H1 (cell line): ENCODE results near the gene NAV3. TPM values are rescaled to one million over a fixed set of nuclear protein-coding genes. Genes with fewer than 3 reads are reported as not detected.

Experiments used
- CTCF ChIA-PET: fragments of 300-600 bp; sonication (Branson Sonifier 250); formaldehyde crosslinking; loops from one replicate; lab custom pipeline; 2021; ENCODE audit not compliant: partially characterized antibody; lab: Charles Lee
- POLR2A ChIA-PET: fragments of 300-600 bp; sonication (Branson Sonifier 250); formaldehyde crosslinking; loops from one replicate; lab custom pipeline; 2021; ENCODE audit warnings: inconsistent platforms; ENCODE audit not compliant: partially characterized antibody; lab: Charles Lee
- DNase-seq, 2 experiments: peaks; one replicate each; pipeline versions ENCODE4 v3.0.0 to v3.0.0-alpha.2; 2010 to 2022; ENCODE audit warnings: low spot score in 2 of 2, low read depth in 1 of 2, mixed read lengths in 1 of 2
- FAIRE-seq: peaks from 2 replicates; lab custom pipeline; 2011; peaks lifted over from hg19 to GRCh38; lab: Jason Lieb, UNC
- H2AFZ ChIP-seq: 2 replicates; pipeline ENCODE4 v1.8.1; 2012; ENCODE audit warnings: low read length, inconsistent platforms
- H2AK5ac ChIP-seq: 2 replicates; pipeline ENCODE4 v1.6.1; 2013; ENCODE audit warnings: low read depth, low read length
- H2BK120ac ChIP-seq: replicated peaks from 2 replicates; pipeline ENCODE3; 2013; ENCODE audit warnings: low read depth, low read length, inconsistent platforms
- H2BK12ac ChIP-seq: 2 replicates; pipeline ENCODE4 v1.6.1; 2013; ENCODE audit warnings: low read depth, low read length
- H2BK15ac ChIP-seq: 2 replicates; pipeline ENCODE4 v1.6.1; 2013; ENCODE audit warnings: low read length
- H2BK20ac ChIP-seq: 2 replicates; pipeline ENCODE4 v1.6.1; 2013; ENCODE audit warnings: low read length
- H2BK5ac ChIP-seq: 2 replicates; pipeline ENCODE4 v1.6.1; 2013; ENCODE audit warnings: low read depth, low read length
- H3K14ac ChIP-seq: 2 replicates; pipeline ENCODE4 v1.6.1; 2013; ENCODE audit warnings: inconsistent platforms; ENCODE audit not compliant: insufficient read length
- H3K18ac ChIP-seq: 2 replicates; pipeline ENCODE4 v1.6.1; 2013; ENCODE audit warnings: low read length; ENCODE audit errors: extremely low read depth
- H3K23ac ChIP-seq: 2 replicates; pipeline ENCODE4 v1.6.1; 2013; ENCODE audit warnings: inconsistent platforms; ENCODE audit not compliant: insufficient read length
- H3K23me2 ChIP-seq: 2 replicates; pipeline ENCODE4 v1.6.1; 2013; ENCODE audit warnings: low read depth, low read length
- H3K27ac ChIP-seq: 2 replicates; pipeline ENCODE4 v1.6.1; 2011; ENCODE audit warnings: low read depth, low read length, inconsistent platforms
- H3K27me3 ChIP-seq, 4 experiments: replicated peaks in 1 of 4; 1 replicate in 1 of 4; 2 replicates in 3 of 4; pipeline versions ENCODE4 v1.6.1 to v1.8.1; 2011 to 2013; ENCODE audit warnings: low read length in 3 of 4, mild to moderate bottlenecking in 3 of 4, inconsistent platforms in 2 of 4, mixed read lengths in 2 of 4, moderate library complexity in 1 of 4; ENCODE audit not compliant: control insufficient read depth in 3 of 4, insufficient read depth in 3 of 4; ENCODE audit errors: extremely low read depth in 1 of 4
- H3K36me3 ChIP-seq, 4 experiments: 2 replicates each; pipeline versions ENCODE4 v1.6.1 to v1.8.1; 2011 to 2013; ENCODE audit warnings: mild to moderate bottlenecking in 4 of 4, low read length in 3 of 4, moderate library complexity in 2 of 4, control low read depth in 1 of 4, inconsistent platforms in 1 of 4; ENCODE audit not compliant: insufficient read depth in 4 of 4, control insufficient read depth in 2 of 4
- H3K4ac ChIP-seq: replicated peaks from 2 replicates; pipeline ENCODE3; 2013; ENCODE audit warnings: low read length, low read depth, mixed read lengths, inconsistent platforms; ENCODE audit not compliant: insufficient read length
- H3K4me1 ChIP-seq, 4 experiments: replicated peaks in 1 of 4; 1 replicate in 1 of 4; 2 replicates in 3 of 4; pipeline versions ENCODE4 v1.6.1 to v1.8.1; 2011 to 2013; ENCODE audit warnings: low read length in 3 of 4, inconsistent platforms in 2 of 4, mixed read lengths in 1 of 4; ENCODE audit not compliant: insufficient read depth in 4 of 4, control insufficient read depth in 3 of 4
- H3K4me2 ChIP-seq, 2 experiments: 2 replicates each; pipeline versions ENCODE4 v1.6.1 to v1.8.1; 2011 to 2013; ENCODE audit warnings: low read depth in 2 of 2, low read length in 2 of 2, control low read depth in 1 of 2, inconsistent platforms in 1 of 2, mild to moderate bottlenecking in 1 of 2; ENCODE audit not compliant: insufficient read depth in 1 of 2
- H3K4me3 ChIP-seq, 4 experiments: fragments of 200-600, 300-600 bp in 1 of 4; sonication (generic), shearing (Covaris generic), sonication (Bioruptor Twin) in 1 of 4; 2 replicates each; pipeline versions ENCODE4 v1.5.1 to v1.8.1; 2011 to 2016; ENCODE audit warnings: low read length in 4 of 4, low read depth in 3 of 4, control low read depth in 2 of 4, inconsistent platforms in 2 of 4, mild to moderate bottlenecking in 2 of 4, mixed read lengths in 1 of 4, moderate library complexity in 1 of 4; ENCODE audit not compliant: insufficient read depth in 2 of 4; ENCODE audit errors: extremely low read depth in 1 of 4
- H3K56ac ChIP-seq: replicated peaks from 2 replicates; pipeline ENCODE3; 2013; ENCODE audit warnings: low read depth, mild to moderate bottlenecking, mixed read lengths, low read length, inconsistent platforms; ENCODE audit not compliant: insufficient read length
- H3K79me1 ChIP-seq: 2 replicates; pipeline ENCODE4 v1.6.1; 2013; ENCODE audit warnings: low read depth, low read length, control low read depth
- H3K79me2 ChIP-seq, 2 experiments: 2 replicates each; pipeline versions ENCODE4 v1.6.1 to v1.8.1; 2012 to 2013; ENCODE audit warnings: low read length in 2 of 2, mild to moderate bottlenecking in 2 of 2, inconsistent platforms in 1 of 2; ENCODE audit not compliant: insufficient read depth in 2 of 2, control insufficient read depth in 1 of 2
- H3K9ac ChIP-seq, 4 experiments: replicated peaks in 1 of 4; 1 replicate in 1 of 4; 2 replicates in 3 of 4; pipeline versions ENCODE4 v1.6.1 to v1.8.1; 2011 to 2013; ENCODE audit warnings: low read depth in 3 of 4, low read length in 3 of 4, control low read depth in 2 of 4, mild to moderate bottlenecking in 2 of 4, moderate library complexity in 2 of 4, inconsistent platforms in 1 of 4; ENCODE audit errors: extremely low read depth in 1 of 4
- H3K9me3 ChIP-seq, 2 experiments: 2 replicates each; pipeline versions ENCODE4 v1.6.1 to v1.8.1; 2012 to 2013; ENCODE audit warnings: mild to moderate bottlenecking in 2 of 2, moderate library complexity in 2 of 2, control low read depth in 1 of 2, inconsistent platforms in 1 of 2, low read depth in 1 of 2, low read length in 1 of 2, mixed read lengths in 1 of 2; ENCODE audit not compliant: insufficient read depth in 2 of 2
- H4K20me1 ChIP-seq, 2 experiments: replicated peaks in 1 of 2; 2 replicates each; pipeline versions ENCODE3 to v1.8.1; 2011 to 2013; ENCODE audit warnings: inconsistent platforms in 2 of 2, low read length in 2 of 2, mild to moderate bottlenecking in 1 of 2; ENCODE audit not compliant: insufficient read depth in 2 of 2, control insufficient read depth in 1 of 2
- H4K5ac ChIP-seq: 2 replicates; pipeline ENCODE4 v1.6.1; 2013; ENCODE audit warnings: low read length, low read depth, mixed read lengths, inconsistent platforms; ENCODE audit not compliant: insufficient read length
- H4K8ac ChIP-seq: 2 replicates; pipeline ENCODE4 v1.8.0; 2013; ENCODE audit warnings: mild to moderate bottlenecking, moderate library complexity, low read length, inconsistent platforms; ENCODE audit not compliant: insufficient read depth; ENCODE audit errors: extremely low read depth
- H4K91ac ChIP-seq: replicated peaks from 2 replicates; pipeline ENCODE3; 2013; ENCODE audit warnings: low read length, mixed read lengths, inconsistent platforms; ENCODE audit not compliant: insufficient read length
- ASH2L ChIP-seq: fragments of 200-600, 300-600 bp; sonication (generic); IDR thresholded peaks from one replicate; pipeline ENCODE4 v1.7.1; 2017; ENCODE audit warnings: low read length
- CBX8 ChIP-seq: fragments of 300-800, 300-1000 bp; sonication (generic); IDR thresholded peaks from 2 replicates; pipeline ENCODE4 v1.7.1; 2016; ENCODE audit warnings: low read depth, low read length, borderline replicate concordance
- CHD1 ChIP-seq: IDR thresholded peaks from 2 replicates; pipeline ENCODE4 v1.6.1; 2012; ENCODE audit warnings: low read depth, low read length, improper control_type of control experiment
- CHD2 ChIP-seq: IDR thresholded peaks from 2 replicates; pipeline ENCODE4 v1.6.1; 2012; ENCODE audit warnings: low read length, improper control_type of control experiment
- CTBP2 ChIP-seq: IDR thresholded peaks from 2 replicates; pipeline ENCODE4 v1.7.0; 2011; ENCODE audit warnings: borderline replicate concordance, mild to moderate bottlenecking, moderate library complexity, mixed read lengths, low read length; ENCODE audit not compliant: insufficient read depth, insufficient read length
- HDAC6 ChIP-seq: IDR thresholded peaks from one replicate; pipeline ENCODE4 v1.7.1; 2012; ENCODE audit warnings: low read depth, mild to moderate bottlenecking, inconsistent platforms, low read length, moderate library complexity
- JUN ChIP-seq: IDR thresholded peaks from 2 replicates; pipeline ENCODE4 v1.6.1; 2011; ENCODE audit warnings: low read depth, mild to moderate bottlenecking, improper control_type of control experiment, low read length
- NANOG ChIP-seq: IDR thresholded peaks from 2 replicates; pipeline ENCODE4 v1.6.1; 2011; ENCODE audit warnings: low read length, low read depth, mild to moderate bottlenecking, inconsistent platforms; ENCODE audit not compliant: insufficient read depth, poor library complexity, severe bottlenecking
- NRF1 ChIP-seq: IDR thresholded peaks from 2 replicates; pipeline ENCODE4 v1.6.1; 2011; ENCODE audit warnings: mild to moderate bottlenecking, low read depth, low read length, improper control_type of control experiment
- RFX5 ChIP-seq: IDR thresholded peaks from 2 replicates; pipeline ENCODE4 v1.6.1; 2011; ENCODE audit warnings: low read depth, low read length, improper control_type of control experiment, borderline replicate concordance
- SAP30 ChIP-seq: fragments of 300-600 bp; sonication (generic); IDR thresholded peaks from 2 replicates; pipeline ENCODE4 v1.7.1; 2012; ENCODE audit warnings: low read length, moderate library complexity, mild to moderate bottlenecking, inconsistent platforms; ENCODE audit not compliant: insufficient read depth, insufficient replicate concordance
- SIN3A ChIP-seq, 2 experiments: IDR thresholded peaks in 1 of 2; conservative IDR thresholded peaks in 1 of 2; 2 replicates each; pipeline ENCODE4 v1.6.1; 2011 to 2012; ENCODE audit warnings: low read length in 2 of 2, improper control_type of control experiment in 1 of 2, low read depth in 1 of 2, mild to moderate bottlenecking in 1 of 2
- YY1 ChIP-seq: IDR thresholded peaks from 2 replicates; pipeline ENCODE4 v1.6.1; 2011; ENCODE audit warnings: low read depth, mild to moderate bottlenecking, low read length
- WGBS, 2 experiments: shearing (Covaris generic) in 1 of 2; methylation state at CpG; one replicate each; pipeline versions ENCODE4 v1.1.6 to v1.1.7; 2013 to 2015; ENCODE audit warnings: low lambda C conversion rate in 2 of 2, mixed read lengths in 2 of 2, inconsistent platforms in 1 of 2, low coverage in 1 of 2, missing lambda C conversion rate in 1 of 2; ENCODE audit not compliant: insufficient replicate concordance in 2 of 2, insufficient coverage in 1 of 2, insufficient read length in 1 of 2; ENCODE audit errors: extremely low coverage in 1 of 2, missing lambda C conversion rate in 1 of 2; 5-methylcytosine and 5-hydroxymethylcytosine counted together
- polyA plus RNA-seq, 7 experiments: library from polyadenylated mRNA; depleted of rRNA in 3 of 7; stranded (reverse) in 5 of 7; unstranded in 2 of 7; fragments of >200 nt in 5 of 7; fragments of 200-250 nt in 2 of 7; gene quantifications; 1 replicate in 5 of 7; 2 replicates in 1 of 7; 4 replicates in 1 of 7; pipeline versions ENCODE4 v1.2.1 to v1.2.3, GENCODE V29; 2011 to 2013; ENCODE audit warnings: missing spikeins in 2 of 7, mixed read lengths in 2 of 7
- total RNA-seq: library from RNA; stranded (reverse); fragmentation: NEBNext Ultra II Directional; extraction: Animal tissue kit (Norgen Biotek cat#: 25700); gene quantifications from 2 replicates; pipeline ENCODE4 v1.2.1, GENCODE V29; 2021

Gene NAV3
- total and polyA plus RNA-seq, 2 of the 8 experiments (the other 6 are each of a cell fraction or from before 2014, with no cell fraction given): 0.47 to 5.0 TPM

- Histone ChIP-seq H4K20me1 (no peaks in the 10 kb centered on the region), H3K9ac (no peak overlapping the region), H3K4ac (no peak overlapping the region), H2AK5ac (no peak overlapping the region), H3K56ac (no peak overlapping the region), H2BK12ac (no peak overlapping the region), H3K4me3 (no peak overlapping the region), H2BK20ac (no peak overlapping the region), H3K79me1 (no peaks in the 10 kb centered on the region), H4K91ac (no peak overlapping the region), H3K79me2 (no peaks in the 10 kb centered on the region), H3K18ac (no peak overlapping the region), H3K4me2 (no peak overlapping the region), H2BK120ac (no peak overlapping the region), H3K27ac (no peak overlapping the region), H3K4me1 (peaks cover 0 to 4% (median 0%) of the 10 kb centered on the region in 4 experiments; a peak in 1 of 7 replicates), H3K9me3 (no peaks in the 10 kb centered on the region; a peak in 1 of 4 replicates), H4K8ac (no peak overlapping the region), H2BK15ac (no peak overlapping the region), H4K5ac (no peak overlapping the region), H3K27me3 (peaks cover 0 to 1% (median 0%) of the 10 kb centered on the region in 4 experiments; a peak in 1 of 7 replicates), H2AFZ (no peak overlapping the region), H3K23ac (no peak overlapping the region), H2BK5ac (no peak overlapping the region), H3K14ac (no peak overlapping the region), H3K36me3 (no peaks in the 10 kb centered on the region), H3K23me2 (no peaks in the 10 kb centered on the region; the same call in 1 of the 2 replicates)
- 87% methylated on average over 1 of the region's 1 CpG; no CpG with 5 or more reads in 1 of the 2 experiments for WGBS, 2 experiments
- no peak for TF ChIP-seq HDAC6
- TF ChIP-seq ASH2L: no peak
- no peak for TF ChIP-seq YY1
- no peak for TF ChIP-seq CTBP2
- no peak for TF ChIP-seq SAP30
- no peak for TF ChIP-seq SIN3A (conservative IDR thresholded peaks at IDR 0.05 in 1 of 2, IDR thresholded peaks at IDR 0.05 in 1 of 2; ENCODE audit: low read depth in 1 of 2, low read length in 2 of 2)
- TF ChIP-seq RFX5: no peak
- no peak for TF ChIP-seq JUN
- TF ChIP-seq NRF1: no peak
- no peak for TF ChIP-seq CHD1
- TF ChIP-seq CBX8: no peak
- no peak for TF ChIP-seq NANOG
- no peak for TF ChIP-seq CHD2
- no peak for DNase-seq
- POLR2A ChIA-PET: no interaction called here
- CTCF ChIA-PET: interaction anchor here (0.8 kb wide), 1 partner anchor 31 kb away, joined by 3 read pairs; no protein-coding TSS in a partner anchor
- no peak for FAIRE-seq
Observed at GRCh38 chr12:77782766-77783165, 47.9 kb upstream of the NAV3 start.
